GM21360 (cell line): ENCODE results near the gene ANO1.
A peak's percentile ranks its signal among the peaks of the same experiment; 100 is the strongest.
"Not testable (repeated sequence)": the region's sequence is repeated elsewhere in the genome, so short reads cannot be mapped to it uniquely, and the experiment has no call there.

Experiments
- ATAC-seq: cut with Tn5 transposase; IDR thresholded peaks from one replicate; pipeline ENCODE4 v1.9.1; 2021; ENCODE audit warnings: mild to moderate bottlenecking, moderate library complexity; ENCODE audit not compliant: unreplicated experiment

ANO1 gene

GRCh38 chr11:70183483-70184176 lies 105.5 kb downstream of the ANO1 start:
- no peak for ATAC-seq

DNA sequence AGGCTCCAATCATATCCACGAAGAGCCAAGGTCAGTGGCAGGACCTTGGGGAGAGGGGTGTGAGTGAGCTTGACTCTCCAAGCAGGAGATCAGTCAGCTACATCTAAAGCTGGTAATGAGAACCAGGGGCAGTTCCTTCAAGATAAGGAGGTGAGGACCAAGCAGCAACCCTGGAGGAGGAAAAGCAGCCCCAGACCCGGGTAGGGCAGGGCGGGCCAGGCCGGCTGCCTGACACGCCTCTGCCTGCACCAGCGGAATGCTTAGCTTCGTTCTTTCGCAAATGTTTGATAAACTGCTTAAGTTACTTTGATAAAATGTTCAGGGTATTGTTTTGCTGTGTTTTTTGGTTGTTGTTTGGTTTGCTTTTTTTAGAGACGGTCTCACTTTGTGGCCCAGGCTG lies 106.3 kb downstream of the ANO1 start:
- ATAC-seq: no peak

GRCh38 chr11:70185348-70186055 lies 107.4 kb downstream of the ANO1 start:
- ATAC-seq: no peak

GRCh38 chr11:70186420-70186819 lies 108.3 kb downstream of the ANO1 start:
- no peak for ATAC-seq

DNA sequence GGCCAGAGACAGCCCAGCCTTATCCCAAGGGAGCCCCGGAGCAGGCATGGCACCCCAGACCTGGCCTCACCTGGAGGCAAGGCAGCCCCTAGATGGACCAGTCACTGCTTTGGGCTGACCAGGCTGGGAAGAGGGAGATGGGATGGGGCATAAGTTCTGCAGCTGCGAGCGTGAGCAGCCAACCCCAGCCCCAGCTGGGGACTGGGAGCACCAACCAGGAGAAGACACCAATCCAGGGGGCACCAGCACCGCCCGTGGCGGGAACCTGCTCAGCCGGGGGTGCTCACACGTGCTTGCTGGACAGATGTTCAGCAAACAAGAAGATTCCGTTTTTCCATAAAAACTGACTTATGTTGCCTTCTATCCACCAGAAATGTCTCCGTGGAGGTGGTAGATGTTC lies 108.8 kb downstream of the ANO1 start:
- ATAC-seq: no peak

DNA sequence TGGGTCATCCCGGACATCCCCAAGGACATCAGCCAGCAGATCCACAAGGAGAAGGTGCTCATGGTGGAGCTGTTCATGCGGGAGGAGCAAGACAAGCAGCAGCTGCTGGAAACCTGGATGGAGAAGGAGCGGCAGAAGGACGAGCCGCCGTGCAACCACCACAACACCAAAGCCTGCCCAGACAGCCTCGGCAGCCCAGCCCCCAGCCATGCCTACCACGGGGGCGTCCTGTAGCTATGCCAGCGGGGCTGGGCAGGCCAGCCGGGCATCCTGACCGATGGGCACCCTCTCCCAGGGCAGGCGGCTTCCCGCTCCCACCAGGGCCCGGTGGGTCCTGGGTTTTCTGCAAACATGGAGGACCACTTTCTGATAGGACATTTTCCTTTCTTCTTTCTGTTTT lies 109.7 kb downstream of the ANO1 start:
- ATAC-seq: no peak

GRCh38 chr11:70189622-70190021 lies 111.5 kb downstream of the ANO1 start:
- no peak for ATAC-seq

GRCh38 chr11:70191495-70192140 lies 113.5 kb downstream of the ANO1 start:
- no peak for ATAC-seq

DNA sequence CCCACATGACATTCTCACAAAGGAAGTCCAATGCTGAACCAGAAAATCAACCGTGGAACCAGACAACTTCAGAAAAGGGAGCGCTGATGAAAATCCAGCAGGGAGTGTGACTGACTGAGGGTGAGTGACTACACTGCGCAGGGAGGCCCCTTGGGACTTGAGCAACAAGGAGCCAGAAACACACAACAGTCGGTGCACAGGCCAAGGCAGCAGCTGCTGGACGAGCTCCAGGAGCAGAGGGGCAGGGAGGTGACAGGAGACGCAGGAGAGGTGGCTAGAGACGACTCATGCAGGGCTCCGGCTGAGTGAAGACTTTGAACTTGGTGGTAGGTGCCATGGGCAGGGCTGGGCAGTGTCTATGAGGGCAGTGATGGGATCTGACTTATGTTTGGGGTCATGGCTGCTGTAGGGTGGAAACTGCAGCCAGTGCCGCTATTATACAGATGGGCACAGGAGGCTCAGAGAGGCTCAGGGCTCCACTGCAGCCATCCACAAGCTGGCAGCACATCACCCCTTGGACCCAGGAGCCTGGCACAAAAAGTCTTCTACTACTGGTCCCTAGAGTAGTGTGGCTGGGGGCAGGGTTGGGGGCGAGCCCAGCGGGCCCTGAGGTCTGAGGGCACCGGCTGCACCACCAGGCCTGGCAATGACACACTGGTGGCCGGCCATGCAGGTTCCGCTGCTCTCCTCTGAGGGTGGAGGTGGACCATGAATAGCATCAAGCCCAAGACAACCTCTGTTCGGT lies 114.7 kb downstream of the ANO1 start:
- ATAC-seq: no peak

GRCh38 chr11:70193411-70194292 lies 115.5 kb downstream of the ANO1 start:
- no peak for ATAC-seq

- ATAC-seq: no peak
These were observed 117.0 kb downstream of the ANO1 start for GRCh38 chr11:70194792-70195791.

DNA sequence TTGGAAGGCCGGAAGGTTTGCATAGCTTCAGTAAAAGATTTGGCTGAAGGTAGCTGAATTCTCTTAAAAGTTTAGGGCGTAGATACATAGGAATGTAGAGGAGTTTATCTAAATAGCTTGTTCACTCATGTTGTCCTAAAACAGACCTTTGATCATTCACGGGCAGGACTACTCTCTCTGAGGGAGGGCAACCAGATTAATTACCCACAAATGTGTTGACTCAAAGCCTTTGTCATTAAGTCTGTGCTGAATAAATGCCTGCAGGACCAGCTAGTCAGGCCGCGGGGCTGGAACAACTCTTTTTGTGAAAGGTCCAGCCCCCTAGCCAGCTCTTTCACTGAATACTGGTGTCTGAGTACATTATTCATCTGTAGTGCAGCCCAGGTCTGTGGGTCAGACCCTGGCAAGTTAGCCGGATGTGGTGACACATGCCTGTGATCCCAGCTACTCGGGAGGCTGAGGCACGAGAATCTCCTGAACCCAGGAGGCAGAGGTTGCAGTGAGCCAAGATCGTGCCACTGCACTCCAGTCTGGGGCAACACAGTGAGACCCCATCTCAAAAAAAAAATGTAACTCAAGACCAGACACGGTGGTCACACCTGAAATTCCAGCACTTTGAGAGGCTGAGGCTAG lies 122.2 kb downstream of the ANO1 start:
- no peak for ATAC-seq

- ATAC-seq: not testable (repeated sequence)
These were observed 122.9 kb downstream of the ANO1 start for GRCh38 chr11:70201047-70201446.

GRCh38 chr11:70201882-70202861 lies 124.1 kb downstream of the ANO1 start:
- ATAC-seq: no peak

- peak; percentile 48 for ATAC-seq
These were observed 125.0 kb downstream of the ANO1 start, which contains the start of gene FADD for GRCh38 chr11:70202920-70203750. Gene FADD (plus strand): TSS chr11:70203296. CDS start chr11:70203460, 164 bp downstream.

DNA sequence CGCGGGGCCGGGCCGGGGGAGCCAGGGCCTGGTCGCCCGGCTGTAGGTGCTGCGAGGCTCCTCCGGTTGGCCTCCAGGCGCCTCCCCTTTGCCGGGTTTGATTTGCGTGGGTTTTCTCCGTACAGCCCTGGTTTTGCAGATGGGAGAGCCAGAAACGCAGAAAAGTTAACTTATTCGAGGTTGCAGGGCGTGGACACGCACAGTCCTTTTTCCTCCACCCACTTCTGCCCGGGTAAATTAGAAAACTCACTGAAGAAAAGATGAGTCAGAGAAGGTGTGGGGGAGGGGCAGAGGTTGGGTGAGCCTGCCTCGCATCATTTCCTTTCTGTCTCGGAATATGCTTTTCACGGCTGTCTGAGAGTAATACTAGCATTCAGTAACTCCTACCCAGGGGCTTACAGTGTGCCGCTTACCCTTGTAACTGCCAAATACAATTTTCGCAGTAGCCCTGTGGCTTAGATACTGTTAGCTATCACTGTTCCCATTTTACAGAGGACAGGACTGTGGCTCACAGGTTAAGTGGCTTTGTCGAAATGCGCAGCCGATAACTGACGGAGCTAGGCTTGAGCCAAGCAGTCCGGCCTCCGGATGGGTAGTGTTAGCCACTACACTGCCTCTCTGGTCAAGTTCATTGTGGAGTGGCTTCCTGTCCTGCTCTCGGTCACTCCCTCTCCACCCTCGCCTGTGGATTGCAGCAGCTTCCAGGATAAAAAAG lies 125.8 kb downstream of the ANO1 start:
- ATAC-seq: peak; percentile 36
